ENCODE measurements around the gene KREMEN1.

KREMEN1 gene

GRCh38 chr22:29090039-29090438, 17.2 kb downstream of the KREMEN1 start:
- H3K4me1 ChIP-seq (ENCODE audit: insufficient read depth, low read length): no peaks in the 10 kb centered on the region
- peaks cover 8% of the 10 kb centered on the region for H3K36me3 ChIP-seq (ENCODE audit: insufficient read depth, low read length)
- H2AFZ ChIP-seq (ENCODE audit: low read depth, low read length): no peak overlapping the region
- no peaks in the 10 kb centered on the region for H3K27me3 ChIP-seq (ENCODE audit: insufficient read depth, low read length)
- H3K4me3 ChIP-seq (ENCODE audit: low read length): no peak overlapping the region
- H3K9me3 ChIP-seq (ENCODE audit: low read length): peaks cover 1% of the 10 kb centered on the region

GRCh38 chr22:29092243-29092642, 19.4 kb downstream of the KREMEN1 start:
- Histone ChIP-seq H3K36me3 (ENCODE audit: insufficient read depth, low read length) (peaks cover 11% of the 10 kb centered on the region), H2AFZ (ENCODE audit: low read depth, low read length) (no peak overlapping the region), H3K4me3 (ENCODE audit: low read length) (no peak overlapping the region), H3K9me3 (ENCODE audit: low read length) (peaks cover 2% of the 10 kb centered on the region), H3K4me1 (ENCODE audit: insufficient read depth, low read length) (peaks cover 13% of the 10 kb centered on the region), H3K27me3 (ENCODE audit: insufficient read depth, low read length) (no peaks in the 10 kb centered on the region)

- Histone ChIP-seq H2AFZ (ENCODE audit: low read depth, low read length) (no peak overlapping the region), H3K27me3 (ENCODE audit: insufficient read depth, low read length) (no peaks in the 10 kb centered on the region), H3K4me1 (ENCODE audit: insufficient read depth, low read length) (peaks cover 16% of the 10 kb centered on the region), H3K4me3 (ENCODE audit: low read length) (no peak overlapping the region), H3K36me3 (ENCODE audit: insufficient read depth, low read length) (peaks cover 11% of the 10 kb centered on the region), H3K9me3 (ENCODE audit: low read length) (peaks cover 2% of the 10 kb centered on the region)
These were observed 20.2 kb downstream of the KREMEN1 start for GRCh38 chr22:29093030-29093429.

GRCh38 chr22:29093501-29094300, 20.9 kb downstream of the KREMEN1 start:
- H3K4me3 ChIP-seq (ENCODE audit: low read length): no peak overlapping the region
- no peak overlapping the region for H2AFZ ChIP-seq (ENCODE audit: low read depth, low read length)
- H3K36me3 ChIP-seq (ENCODE audit: insufficient read depth, low read length): peaks cover 11% of the 10 kb centered on the region
- no peaks in the 10 kb centered on the region for H3K27me3 ChIP-seq (ENCODE audit: insufficient read depth, low read length)
- H3K4me1 ChIP-seq (ENCODE audit: insufficient read depth, low read length): peaks cover 16% of the 10 kb centered on the region
- peaks cover 2% of the 10 kb centered on the region for H3K9me3 ChIP-seq (ENCODE audit: low read length)

- Histone ChIP-seq H3K9me3 (ENCODE audit: low read length) (peaks cover 2% of the 10 kb centered on the region), H3K4me3 (ENCODE audit: low read length) (no peak overlapping the region), H3K27me3 (ENCODE audit: insufficient read depth, low read length) (no peaks in the 10 kb centered on the region), H3K36me3 (ENCODE audit: insufficient read depth, low read length) (peaks cover 14% of the 10 kb centered on the region), H3K4me1 (ENCODE audit: insufficient read depth, low read length) (peaks cover 16% of the 10 kb centered on the region), H2AFZ (ENCODE audit: low read depth, low read length) (no peak overlapping the region)
These were observed 22.6 kb downstream of the KREMEN1 start for GRCh38 chr22:29095459-29095858.

- Histone ChIP-seq H2AFZ (ENCODE audit: low read depth, low read length) (no peak overlapping the region), H3K4me1 (ENCODE audit: insufficient read depth, low read length) (peaks cover 24% of the 10 kb centered on the region), H3K27me3 (ENCODE audit: insufficient read depth, low read length) (no peaks in the 10 kb centered on the region), H3K9me3 (ENCODE audit: low read length) (peaks cover 2% of the 10 kb centered on the region), H3K4me3 (ENCODE audit: low read length) (no peak overlapping the region), H3K36me3 (ENCODE audit: insufficient read depth, low read length) (peaks cover 14% of the 10 kb centered on the region)
These were observed 24.2 kb downstream of the KREMEN1 start for GRCh38 chr22:29096736-29097669.

- H2AFZ ChIP-seq (ENCODE audit: low read depth, low read length): no peak overlapping the region
- peaks cover 37% of the 10 kb centered on the region for H3K4me1 ChIP-seq (ENCODE audit: insufficient read depth, low read length)
- no peak overlapping the region for H3K4me3 ChIP-seq (ENCODE audit: low read length)
- H3K9me3 ChIP-seq (ENCODE audit: low read length): peaks cover 2% of the 10 kb centered on the region
- H3K27me3 ChIP-seq (ENCODE audit: insufficient read depth, low read length): no peaks in the 10 kb centered on the region
- peaks cover 14% of the 10 kb centered on the region for H3K36me3 ChIP-seq (ENCODE audit: insufficient read depth, low read length)
These were observed 25.5 kb downstream of the KREMEN1 start for GRCh38 chr22:29098296-29098695.

GRCh38 chr22:29102300-29102699, 29.5 kb downstream of the KREMEN1 start:
- Histone ChIP-seq H3K9me3 (ENCODE audit: low read length) (no peaks in the 10 kb centered on the region), H3K4me1 (ENCODE audit: insufficient read depth, low read length) (peaks cover 32% of the 10 kb centered on the region), H3K4me3 (ENCODE audit: low read length) (no peak overlapping the region), H2AFZ (ENCODE audit: low read depth, low read length) (no peak overlapping the region), H3K36me3 (ENCODE audit: insufficient read depth, low read length) (peaks cover 3% of the 10 kb centered on the region), H3K27me3 (ENCODE audit: insufficient read depth, low read length) (no peaks in the 10 kb centered on the region)

- H3K9me3 ChIP-seq (ENCODE audit: low read length): no peaks in the 10 kb centered on the region
- H3K36me3 ChIP-seq (ENCODE audit: insufficient read depth, low read length): peaks cover 3% of the 10 kb centered on the region
- peaks cover 29% of the 10 kb centered on the region for H3K4me1 ChIP-seq (ENCODE audit: insufficient read depth, low read length)
- no peak overlapping the region for H3K4me3 ChIP-seq (ENCODE audit: low read length)
- no peak overlapping the region for H2AFZ ChIP-seq (ENCODE audit: low read depth, low read length)
- no peaks in the 10 kb centered on the region for H3K27me3 ChIP-seq (ENCODE audit: insufficient read depth, low read length)
These were observed 30.3 kb downstream of the KREMEN1 start for GRCh38 chr22:29103121-29103520.

GRCh38 chr22:29105468-29105867, 32.6 kb downstream of the KREMEN1 start:
- H3K4me1 ChIP-seq (ENCODE audit: insufficient read depth, low read length): peaks cover 29% of the 10 kb centered on the region
- H3K36me3 ChIP-seq (ENCODE audit: insufficient read depth, low read length): peaks cover 2% of the 10 kb centered on the region
- H3K9me3 ChIP-seq (ENCODE audit: low read length): no peaks in the 10 kb centered on the region
- H2AFZ ChIP-seq (ENCODE audit: low read depth, low read length): no peak overlapping the region
- H3K4me3 ChIP-seq (ENCODE audit: low read length): no peak overlapping the region
- no peaks in the 10 kb centered on the region for H3K27me3 ChIP-seq (ENCODE audit: insufficient read depth, low read length)

- Histone ChIP-seq H3K36me3 (ENCODE audit: insufficient read depth, low read length) (peaks cover 6% of the 10 kb centered on the region), H3K27me3 (ENCODE audit: insufficient read depth, low read length) (no peaks in the 10 kb centered on the region), H3K4me3 (ENCODE audit: low read length) (no peak overlapping the region), H2AFZ (ENCODE audit: low read depth, low read length) (no peak overlapping the region), H3K4me1 (ENCODE audit: insufficient read depth, low read length) (peaks cover 23% of the 10 kb centered on the region), H3K9me3 (ENCODE audit: low read length) (peaks cover 4% of the 10 kb centered on the region)
These were observed 34.0 kb downstream of the KREMEN1 start for GRCh38 chr22:29106839-29107238.

GRCh38 chr22:29108137-29108536, 35.3 kb downstream of the KREMEN1 start:
- no peaks in the 10 kb centered on the region for H3K27me3 ChIP-seq (ENCODE audit: insufficient read depth, low read length)
- peaks cover 10% of the 10 kb centered on the region for H3K4me1 ChIP-seq (ENCODE audit: insufficient read depth, low read length)
- peaks cover 6% of the 10 kb centered on the region for H3K36me3 ChIP-seq (ENCODE audit: insufficient read depth, low read length)
- no peak overlapping the region for H2AFZ ChIP-seq (ENCODE audit: low read depth, low read length)
- H3K4me3 ChIP-seq (ENCODE audit: low read length): no peak overlapping the region
- H3K9me3 ChIP-seq (ENCODE audit: low read length): peaks cover 6% of the 10 kb centered on the region

GRCh38 chr22:29109822-29110221, 37.0 kb downstream of the KREMEN1 start:
- Histone ChIP-seq H3K4me1 (ENCODE audit: insufficient read depth, low read length) (no peaks in the 10 kb centered on the region), H3K27me3 (ENCODE audit: insufficient read depth, low read length) (no peaks in the 10 kb centered on the region), H2AFZ (ENCODE audit: low read depth, low read length) (no peak overlapping the region), H3K36me3 (ENCODE audit: insufficient read depth, low read length) (peaks cover 9% of the 10 kb centered on the region), H3K4me3 (ENCODE audit: low read length) (no peak overlapping the region), H3K9me3 (ENCODE audit: low read length) (peaks cover 6% of the 10 kb centered on the region)
